Endodermal cell (in vitro differentiated cells): ENCODE measurements around the gene SLC38A5. TPM values are rescaled to one million over a fixed set of nuclear protein-coding genes. Genes with fewer than 3 reads are reported as not detected.
A peak's percentile ranks its signal among the peaks of the same experiment; 100 is the strongest.

Source experiments
- DNase-seq: peaks from one replicate; pipeline ENCODE4 v3.0.0-alpha.2; 2017
- H3K27ac ChIP-seq: 2 replicates; pipeline ENCODE4 v1.5.1; 2013; ENCODE audit warnings: mild to moderate bottlenecking, low read depth, low read length, moderate library complexity
- H3K27me3 ChIP-seq: 2 replicates; pipeline ENCODE4 v1.6.1; 2013; ENCODE audit warnings: mild to moderate bottlenecking, low read length, moderate library complexity; ENCODE audit not compliant: insufficient read depth, control insufficient read depth, poor library complexity, severe bottlenecking
- H3K36me3 ChIP-seq: 2 replicates; pipeline ENCODE4 v1.7.0; 2013; ENCODE audit warnings: mild to moderate bottlenecking, low read length, moderate library complexity; ENCODE audit not compliant: control insufficient read depth, insufficient read depth
- H3K4me1 ChIP-seq: one replicate; pipeline ENCODE4 v1.7.0; 2013; ENCODE audit warnings: low read length; ENCODE audit not compliant: control insufficient read depth, insufficient read depth
- H3K4me3 ChIP-seq: 2 replicates; pipeline ENCODE4 v1.5.1; 2013; ENCODE audit warnings: mild to moderate bottlenecking, low read length, moderate library complexity
- H3K9ac ChIP-seq: 2 replicates; pipeline ENCODE4 v1.6.1; 2013; ENCODE audit warnings: mild to moderate bottlenecking, low read length, moderate library complexity; ENCODE audit not compliant: poor library complexity, severe bottlenecking; ENCODE audit errors: extremely low read depth
- H3K9me3 ChIP-seq: 2 replicates; pipeline ENCODE4 v1.6.1; 2013; ENCODE audit warnings: mild to moderate bottlenecking, low read length, moderate library complexity; ENCODE audit not compliant: control insufficient read depth
- H3K27ac Mint-ChIP-seq: 2 replicates; pipeline ENCODE4 v1.8.0; 2020; ENCODE audit warnings: mixed read lengths
- H3K27me3 Mint-ChIP-seq: 2 replicates; pipeline ENCODE4 v1.8.0; 2021; ENCODE audit warnings: mild to moderate bottlenecking, mixed read lengths; ENCODE audit not compliant: insufficient read depth
- H3K36me3 Mint-ChIP-seq: 2 replicates; pipeline ENCODE4 v1.8.0; 2020; ENCODE audit warnings: low read depth, mixed read lengths
- H3K4me1 Mint-ChIP-seq: 2 replicates; pipeline ENCODE4 v1.8.0; 2020; ENCODE audit warnings: mixed read lengths
- H3K4me3 Mint-ChIP-seq: 2 replicates; pipeline ENCODE4 v1.8.0; 2020; ENCODE audit warnings: mild to moderate bottlenecking, moderate library complexity, mixed read lengths
- H3K9me3 Mint-ChIP-seq: 2 replicates; pipeline ENCODE4 v1.8.0; 2020; ENCODE audit warnings: mild to moderate bottlenecking, mixed read lengths
- CTCF ChIP-seq: fragments of 200-600 bp; sonication (generic); conservative IDR thresholded peaks from 2 replicates; pipeline ENCODE4 v1.5.0; 2021; ENCODE audit warnings: antibody characterized with exemption, mild to moderate bottlenecking
- WGBS, 2 experiments: methylation state at CpG; one replicate each; pipeline versions ENCODE4 v1.1.5 to v1.1.7; 2013; ENCODE audit warnings: missing lambda C conversion rate in 2 of 2, mixed read lengths in 1 of 2; ENCODE audit not compliant: insufficient coverage in 1 of 2, insufficient read length in 1 of 2; 5-methylcytosine and 5-hydroxymethylcytosine counted together
- total RNA-seq, 2 donors: library from RNA; stranded (reverse); fragmentation: NEBNext Ultra II Directional in 1 of 2; extraction: Animal tissue kit (Norgen Biotek cat#: 25700) in 1 of 2; gene quantifications; 2 replicates in 1 of 2; 3 replicates in 1 of 2; pipeline ENCODE4 v1.2.1, GENCODE V29; 2021

The SLC38A5 gene
- total RNA-seq, 2 donors from 2014 or later: 22.4 to 40.7 TPM

- Histone ChIP-seq H3K27ac (no peak overlapping the region), H3K9me3 (no peaks in the 10 kb centered on the region), H3K4me1 (peaks cover 8% of the 10 kb centered on the region), H3K36me3 (peaks cover 24% of the 10 kb centered on the region), H3K9ac (peak overlapping the region; percentile 59), H3K27me3 (no peaks in the 10 kb centered on the region), H3K4me3 (peak overlapping the region; percentile 85)
- TF ChIP-seq CTCF: peak; percentile 48
- Mint-ChIP-seq H3K27me3 (no peaks in the 10 kb centered on the region), H3K4me1 (peaks cover 25% of the 10 kb centered on the region), H3K27ac (peak overlapping the region; percentile 72), H3K9me3 (peaks cover 76% of the 10 kb centered on the region), H3K4me3 (peak overlapping the region; percentile 79), H3K36me3 (peaks cover 18% of the 10 kb centered on the region)
- DNase-seq: peak; percentile 76
- 0 to 3% methylated on average over 1 to 22 of the region's 23 CpGs for WGBS, 2 experiments
These were observed 1.1 kb downstream of the SLC38A5 start for GRCh38 chrX:48468693-48469691.

GRCh38 chrX:48468247-48468671, 1.8 kb downstream of the SLC38A5 start:
- Histone ChIP-seq H3K4me3 (peak overlapping the region; percentile 85), H3K27ac (no peak overlapping the region), H3K9ac (peak overlapping the region; percentile 59), H3K9me3 (no peaks in the 10 kb centered on the region), H3K36me3 (peaks cover 25% of the 10 kb centered on the region), H3K27me3 (no peaks in the 10 kb centered on the region), H3K4me1 (peaks cover under 1% of the 10 kb centered on the region)
- Mint-ChIP-seq H3K27ac (no peak overlapping the region), H3K9me3 (peaks cover 75% of the 10 kb centered on the region), H3K4me3 (peak overlapping the region; percentile 79), H3K36me3 (peaks cover 20% of the 10 kb centered on the region), H3K4me1 (peaks cover 20% of the 10 kb centered on the region), H3K27me3 (no peaks in the 10 kb centered on the region)
- no peak for TF ChIP-seq CTCF
- WGBS, 2 experiments: 4% methylated on average over 9 of the region's 18 CpGs; no CpG with 5 or more reads in 1 of the 2 experiments
- DNase-seq: peak; percentile 50

GRCh38 chrX:48467281-48467761, 2.7 kb downstream of the SLC38A5 start:
- Mint-ChIP-seq H3K9me3 (peaks cover 78% of the 10 kb centered on the region), H3K4me3 (peak overlapping the region; percentile 79), H3K27me3 (no peaks in the 10 kb centered on the region), H3K27ac (no peak overlapping the region), H3K4me1 (peaks cover 18% of the 10 kb centered on the region), H3K36me3 (peaks cover 28% of the 10 kb centered on the region)
- Histone ChIP-seq H3K27me3 (no peaks in the 10 kb centered on the region), H3K27ac (no peak overlapping the region), H3K4me3 (peak overlapping the region; percentile 85), H3K36me3 (peaks cover 33% of the 10 kb centered on the region), H3K9me3 (no peaks in the 10 kb centered on the region), H3K4me1 (no peaks in the 10 kb centered on the region), H3K9ac (peak overlapping the region; percentile 44)
- DNase-seq: no peak
- 44 to 68% methylated on average over 3 to 8 of the region's 10 CpGs for WGBS, 2 experiments
- no peak for TF ChIP-seq CTCF
